H9 (cell line): ENCODE data around the gene KRTAP2-1. TPM values are rescaled to one million over a fixed set of nuclear protein-coding genes. Genes with fewer than 3 reads are reported as not detected.
"Not testable (repeated sequence)": the region's sequence is repeated elsewhere in the genome, so short reads cannot be mapped to it uniquely, and the experiment has no call there.

Source experiments
- DNase-seq: peaks from one replicate; pipeline ENCODE4 v3.0.0-alpha.2; 2017
- H2AFZ ChIP-seq: one replicate; pipeline ENCODE4 v1.6.1; 2013; ENCODE audit warnings: mild to moderate bottlenecking, low read length, control low read depth, moderate library complexity
- H2AK5ac ChIP-seq: 2 replicates; pipeline ENCODE4 v1.6.1; 2013; ENCODE audit warnings: low read length, control low read depth, mixed read lengths; ENCODE audit not compliant: insufficient read length
- H2BK120ac ChIP-seq: one replicate; pipeline ENCODE4 v1.6.1; 2013; ENCODE audit warnings: low read depth, mild to moderate bottlenecking, low read length, control low read depth, inconsistent platforms; ENCODE audit not compliant: poor library complexity, severe bottlenecking
- H2BK12ac ChIP-seq: 2 replicates; pipeline ENCODE4 v1.6.1; 2013; ENCODE audit warnings: low read length, control low read depth, mixed read lengths, low read depth; ENCODE audit not compliant: insufficient read length
- H2BK15ac ChIP-seq: 2 replicates; pipeline ENCODE4 v1.6.1; 2013; ENCODE audit warnings: low read depth, low read length, control low read depth
- H2BK20ac ChIP-seq: one replicate; pipeline ENCODE4 v1.6.1; 2013; ENCODE audit warnings: low read depth, mild to moderate bottlenecking, low read length, control low read depth, inconsistent platforms; ENCODE audit not compliant: poor library complexity, severe bottlenecking
- H2BK5ac ChIP-seq: 2 replicates; pipeline ENCODE4 v1.6.1; 2013; ENCODE audit warnings: low read length, control low read depth, mixed read lengths; ENCODE audit not compliant: insufficient read length
- H3K14ac ChIP-seq: 2 replicates; pipeline ENCODE4 v1.6.1; 2013; ENCODE audit warnings: low read length, control low read depth; ENCODE audit not compliant: insufficient read depth
- H3K18ac ChIP-seq: 2 replicates; pipeline ENCODE4 v1.6.1; 2013; ENCODE audit warnings: low read depth, mild to moderate bottlenecking, mixed read lengths, low read length, control low read depth; ENCODE audit not compliant: insufficient read length
- H3K23ac ChIP-seq: 2 replicates; pipeline ENCODE4 v1.6.1; 2013; ENCODE audit warnings: low read length, control low read depth, mixed read lengths, low read depth; ENCODE audit not compliant: insufficient read length
- H3K23me2 ChIP-seq: 2 replicates; pipeline ENCODE4 v1.6.1; 2013; ENCODE audit warnings: low read depth, mild to moderate bottlenecking, mixed read lengths, low read length, control low read depth; ENCODE audit not compliant: insufficient read length, poor library complexity, severe bottlenecking
- H3K27ac ChIP-seq: 2 replicates; pipeline ENCODE4 v1.5.1; 2013; ENCODE audit warnings: low read length, control low read depth, mixed read lengths, low read depth; ENCODE audit not compliant: insufficient read length
- H3K27me3 ChIP-seq: 2 replicates; pipeline ENCODE4 v1.6.1; 2013; ENCODE audit warnings: low read length, control low read depth, inconsistent platforms; ENCODE audit not compliant: insufficient read depth
- H3K4ac ChIP-seq: 2 replicates; pipeline ENCODE4 v1.6.1; 2013; ENCODE audit warnings: low read depth, mild to moderate bottlenecking, control low read depth, inconsistent platforms, low read length, moderate library complexity
- H3K4me1 ChIP-seq: 2 replicates; pipeline ENCODE4 v1.6.1; 2013; ENCODE audit warnings: low read length, control low read depth, inconsistent platforms; ENCODE audit not compliant: insufficient read depth
- H3K4me2 ChIP-seq: 2 replicates; pipeline ENCODE4 v1.6.1; 2013; ENCODE audit warnings: low read length, control low read depth, mixed read lengths; ENCODE audit not compliant: insufficient read length, insufficient read depth
- H3K56ac ChIP-seq: 2 replicates; pipeline ENCODE4 v1.6.1; 2013; ENCODE audit warnings: low read depth, mild to moderate bottlenecking, mixed read lengths, low read length, control low read depth; ENCODE audit not compliant: insufficient read length
- H3K79me1 ChIP-seq: 2 replicates; pipeline ENCODE4 v1.6.1; 2013; ENCODE audit warnings: low read depth, mild to moderate bottlenecking, moderate library complexity, low read length, control low read depth, inconsistent platforms; ENCODE audit not compliant: insufficient read depth, poor library complexity, severe bottlenecking
- H3K79me2 ChIP-seq: 2 replicates; pipeline ENCODE4 v1.6.1; 2013; ENCODE audit warnings: low read length, control low read depth, inconsistent platforms; ENCODE audit not compliant: insufficient read depth
- H3K9ac ChIP-seq: 2 replicates; pipeline ENCODE4 v1.6.1; 2013; ENCODE audit warnings: low read length, control low read depth, mixed read lengths; ENCODE audit not compliant: insufficient read length; ENCODE audit errors: extremely low read depth
- H3K9me3 ChIP-seq: one replicate; pipeline ENCODE4 v1.6.1; 2013; ENCODE audit warnings: low read depth, low read length, inconsistent platforms; ENCODE audit not compliant: control insufficient read depth
- H3T11ph ChIP-seq: one replicate; pipeline ENCODE4 v1.6.1; 2013; ENCODE audit warnings: mild to moderate bottlenecking, low read length, control low read depth, inconsistent platforms
- H4K20me1 ChIP-seq: one replicate; pipeline ENCODE4 v1.6.1; 2013; ENCODE audit not compliant: control insufficient read depth, insufficient read length, insufficient read depth
- H4K5ac ChIP-seq: 2 replicates; pipeline ENCODE4 v1.6.1; 2013; ENCODE audit warnings: low read depth, mild to moderate bottlenecking, mixed read lengths, low read length, control low read depth; ENCODE audit not compliant: insufficient read length
- H4K8ac ChIP-seq: replicated peaks from 2 replicates; pipeline ENCODE4 v1.6.1; 2013; ENCODE audit warnings: low read length, control low read depth, mixed read lengths, low read depth; ENCODE audit not compliant: insufficient read length
- H4K91ac ChIP-seq: 2 replicates; pipeline ENCODE4 v1.6.1; 2013; ENCODE audit warnings: low read depth, mild to moderate bottlenecking, moderate library complexity, mixed read lengths, low read length, control low read depth; ENCODE audit not compliant: insufficient read length
- H3K27ac Mint-ChIP-seq, 3 experiments: 2 replicates in 2 of 3; 3 replicates in 1 of 3; pipeline ENCODE4 v1.8.0; 2020 to 2021; ENCODE audit warnings: mixed read lengths in 3 of 3, mild to moderate bottlenecking in 1 of 3, moderate library complexity in 1 of 3
- H3K27me3 Mint-ChIP-seq: 2 replicates; pipeline ENCODE4 v1.8.0; 2021; ENCODE audit warnings: low read depth, mild to moderate bottlenecking, moderate library complexity, mixed read lengths
- H3K36me3 Mint-ChIP-seq, 3 experiments: 2 replicates in 2 of 3; 3 replicates in 1 of 3; pipeline ENCODE4 v1.8.0; 2020 to 2021; ENCODE audit warnings: low read depth in 3 of 3, mixed read lengths in 3 of 3; ENCODE audit not compliant: insufficient read depth in 1 of 3
- H3K4me1 Mint-ChIP-seq, 2 experiments: 2 replicates each; pipeline ENCODE4 v1.8.0; 2020; ENCODE audit warnings: mixed read lengths in 2 of 2
- H3K4me3 Mint-ChIP-seq, 2 experiments: 2 replicates in 1 of 2; 3 replicates in 1 of 2; pipeline ENCODE4 v1.8.0; 2020 to 2021; ENCODE audit warnings: mild to moderate bottlenecking in 2 of 2, mixed read lengths in 2 of 2, moderate library complexity in 1 of 2
- H3K9me3 Mint-ChIP-seq, 2 experiments: 2 replicates in 1 of 2; 3 replicates in 1 of 2; pipeline ENCODE4 v1.8.0; 2020; ENCODE audit warnings: mild to moderate bottlenecking in 2 of 2, mixed read lengths in 2 of 2, moderate library complexity in 1 of 2
- WGBS: extraction: QIAGEN DNeasy Blood & Tissue Kit; methylation state at CpG from one replicate; pipeline ENCODE4 v1.1.7; 2013; ENCODE audit warnings: missing lambda C conversion rate, low lambda C conversion rate, mixed read lengths; ENCODE audit not compliant: insufficient read length; ENCODE audit errors: extremely low coverage; 5-methylcytosine and 5-hydroxymethylcytosine counted together
- long read RNA-seq: library from polyadenylated mRNA; unstranded; transcript quantifications from one replicate; pipeline ENCODE4 v2.0.0, GENCODE V29; 2020
- total RNA-seq: library from RNA; stranded (reverse); gene quantifications from 2 replicates; pipeline ENCODE4 v1.2.1, GENCODE V29; 2021

Gene KRTAP2-1
- total RNA-seq: not detected in 2 replicates
- long read RNA-seq: 0 reads

DNA sequence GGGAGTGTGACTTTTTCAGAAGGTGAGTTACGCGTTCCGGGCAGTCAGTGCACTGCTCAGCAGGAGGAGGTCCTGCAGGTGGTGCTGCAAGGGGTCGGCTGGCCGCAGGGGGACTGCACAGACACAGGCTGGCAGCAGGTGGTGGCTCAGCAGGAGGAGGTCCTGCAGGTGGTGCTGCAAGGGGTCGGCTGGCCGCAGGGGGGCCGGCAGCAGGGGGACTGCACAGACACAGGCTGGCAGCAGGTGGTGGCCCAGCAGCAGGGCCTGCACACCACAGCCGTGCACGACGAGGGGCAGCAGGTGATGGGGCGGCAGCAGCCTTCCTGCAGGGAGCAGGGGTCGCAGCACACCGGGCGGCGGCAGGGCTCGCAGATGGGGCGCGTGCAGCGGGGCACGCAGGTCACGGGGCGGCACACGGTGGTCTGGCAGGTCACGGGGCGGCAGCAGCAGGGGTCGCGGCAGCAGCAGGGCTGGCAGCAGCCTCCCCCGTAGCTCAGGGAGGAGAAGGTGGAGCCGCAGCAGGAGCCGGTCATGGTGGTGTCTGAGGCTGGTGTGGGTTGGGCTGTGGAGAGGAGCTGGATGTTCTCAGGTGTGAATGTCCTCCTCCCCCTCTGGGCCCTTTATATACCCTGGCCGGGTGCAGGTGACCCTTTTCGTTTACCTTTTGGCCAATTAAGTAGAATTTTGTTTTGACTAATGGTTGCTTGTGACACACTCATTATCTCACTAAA is at the start of gene KRTAP2-1:
Gene KRTAP2-1, minus strand, starts transcription at position 582 of the 731 bp plus-strand sequence. Its CDS starts 49 bp downstream, at position 533.
- not testable (repeated sequence) for DNase-seq, H3K9me3 ChIP-seq, H3K18ac ChIP-seq, H3K4me3 Mint-ChIP-seq, H2BK5ac ChIP-seq, H3K27me3 ChIP-seq, H3K9ac ChIP-seq, H4K8ac ChIP-seq, H2BK20ac ChIP-seq, H3K36me3 Mint-ChIP-seq, H4K5ac ChIP-seq, H4K20me1 ChIP-seq, H4K91ac ChIP-seq, H2BK15ac ChIP-seq, H3K14ac ChIP-seq, H3K9me3 Mint-ChIP-seq, H3K79me2 ChIP-seq, H3K56ac ChIP-seq, H3K27ac ChIP-seq, H3K4me2 ChIP-seq, H3K23me2 ChIP-seq, H2BK12ac ChIP-seq, H3K79me1 ChIP-seq, H3K4me1 ChIP-seq, H2BK120ac ChIP-seq, H3K4ac ChIP-seq, H3K23ac ChIP-seq, H2AK5ac ChIP-seq, H2AFZ ChIP-seq, H3K27me3 Mint-ChIP-seq
- H3K27ac Mint-ChIP-seq: peak within 1 kb of the TSS; percentile 26 to 48 (median 46); a peak in 4 of 7 replicates
- H3K4me1 Mint-ChIP-seq: peaks cover 19% of the 10 kb centered on the region in 2 experiments
- H3T11ph ChIP-seq: peak within 1 kb of the TSS; percentile 26
- WGBS: no CpG with 5 or more reads among the region's 33 CpGs
